B cell (primary cell): ENCODE measurements around the gene CUL9. TPM values are rescaled to one million over a fixed set of nuclear protein-coding genes. Genes with fewer than 3 reads are reported as not detected.

ENCODE experiments used
- ATAC-seq: fragments of 200-7000 bp; cut with Tn5 transposase; one replicate; pipeline ENCODE4 v1.10.0; 2021; ENCODE audit warnings: low read depth, mild to moderate bottlenecking, moderate number of reproducible peaks, moderate library complexity
- CTCF ChIA-PET: fragments of 350-600 bp; sonication (Branson Sonifier 250); formaldehyde crosslinking; loops from one replicate; lab custom pipeline; 2021; ENCODE audit warnings: antibody characterized with exemption, inconsistent platforms; lab: Charles Lee
- POLR2A ChIA-PET: fragments of 350-600 bp; sonication (Branson Sonifier 250); formaldehyde crosslinking; loops from one replicate; lab custom pipeline; 2021; ENCODE audit warnings: antibody characterized with exemption; lab: Charles Lee
- DNase-seq: peaks from one replicate; pipeline ENCODE4 v3.0.0; 2013
- H2AFZ ChIP-seq: 2 replicates; pipeline ENCODE4 v1.6.1; 2012; ENCODE audit warnings: mild to moderate bottlenecking, low read depth, low read length; ENCODE audit not compliant: insufficient read depth, poor library complexity, severe bottlenecking
- H3K27ac ChIP-seq, 2 donors: 1 replicate in 1 of 2; 2 replicates in 1 of 2; pipeline ENCODE4 v1.5.1; 2012 to 2013; ENCODE audit warnings: low read length in 2 of 2, mild to moderate bottlenecking in 2 of 2, moderate library complexity in 1 of 2
- H3K27me3 ChIP-seq, 4 experiments: fragments of 200-600 bp in 1 of 4; sonication (generic) in 1 of 4; replicated peaks in 1 of 4; 1 replicate in 2 of 4; 2 replicates in 2 of 4; pipeline versions ENCODE4 v1.6.1 to v1.7.0; 2013 to 2016; ENCODE audit warnings: low read length in 3 of 4, mild to moderate bottlenecking in 2 of 4, mixed read lengths in 1 of 4, moderate library complexity in 1 of 4; ENCODE audit not compliant: insufficient read depth in 4 of 4, control insufficient read depth in 3 of 4; ENCODE audit errors: control extremely low read depth in 1 of 4
- H3K36me3 ChIP-seq, 2 experiments: replicated peaks in 1 of 2; 1 replicate in 1 of 2; 2 replicates in 1 of 2; pipeline versions ENCODE4 v1.6.1 to v1.7.1; 2013; ENCODE audit warnings: low read length in 1 of 2; ENCODE audit not compliant: insufficient read depth in 2 of 2, control insufficient read depth in 1 of 2; ENCODE audit errors: control extremely low read depth in 1 of 2, extremely low read depth in 1 of 2
- H3K4me1 ChIP-seq, 2 donors: fragments of 200-600 bp in 1 of 2; sonication (generic) in 1 of 2; 1 replicate in 1 of 2; 2 replicates in 1 of 2; pipeline versions ENCODE4 v1.5.1 to v1.6.1; 2013 to 2017; ENCODE audit warnings: low read length in 2 of 2; ENCODE audit not compliant: control insufficient read depth in 2 of 2, insufficient read depth in 2 of 2
- H3K4me2 ChIP-seq: replicated peaks from 2 replicates; pipeline ENCODE3; 2012; ENCODE audit warnings: mild to moderate bottlenecking, low read depth, low read length; ENCODE audit not compliant: poor library complexity, severe bottlenecking
- H3K4me3 ChIP-seq, 5 experiments: fragments of 200-600 bp in 1 of 5; sonication (generic) in 1 of 5; 1 replicate in 3 of 5; 2 replicates in 2 of 5; pipeline versions ENCODE4 v1.5.1 to v1.7.0; 2011 to 2016; ENCODE audit warnings: low read length in 4 of 5, mild to moderate bottlenecking in 4 of 5, low read depth in 2 of 5, control low read depth in 1 of 5, moderate library complexity in 1 of 5; ENCODE audit not compliant: insufficient read depth in 1 of 5; ENCODE audit errors: control extremely low read depth in 1 of 5, extremely low read depth in 1 of 5
- H3K79me2 ChIP-seq: fragments of 200-600 bp; sonication (generic); one replicate; pipeline ENCODE4 v1.6.0; 2016; ENCODE audit warnings: low read length; ENCODE audit not compliant: control insufficient read depth, insufficient read depth
- H3K9ac ChIP-seq: fragments of 200-600 bp; sonication (generic); 2 replicates; pipeline ENCODE4 v1.6.1; 2017; ENCODE audit warnings: mild to moderate bottlenecking, low read length, moderate library complexity
- H3K9me3 ChIP-seq, 3 donors: one replicate each; pipeline versions ENCODE4 v1.6.1 to v1.7.1; 2013; ENCODE audit warnings: low read length in 2 of 3; ENCODE audit not compliant: control insufficient read depth in 2 of 3, insufficient read depth in 1 of 3; ENCODE audit errors: control extremely low read depth in 1 of 3
- H4K20me1 ChIP-seq: 2 replicates; pipeline ENCODE4 v1.6.0; 2012; ENCODE audit warnings: mild to moderate bottlenecking, low read length; ENCODE audit not compliant: insufficient read depth, control insufficient read depth, poor library complexity, severe bottlenecking
- H3K27ac Mint-ChIP-seq: one replicate; pipeline ENCODE4 v1.8.0; 2021; ENCODE audit warnings: mixed read lengths
- H3K27me3 Mint-ChIP-seq: one replicate; pipeline ENCODE4 v1.8.0; 2021; ENCODE audit warnings: mixed read lengths
- H3K4me1 Mint-ChIP-seq: one replicate; pipeline ENCODE4 v1.8.0; 2021; ENCODE audit warnings: mixed read lengths
- H3K4me3 Mint-ChIP-seq: one replicate; pipeline ENCODE4 v1.8.0; 2021; ENCODE audit warnings: mixed read lengths
- H3K9me3 Mint-ChIP-seq: one replicate; pipeline ENCODE4 v1.8.0; 2022; ENCODE audit warnings: mixed read lengths; ENCODE audit not compliant: insufficient read depth
- EZH2 ChIP-seq: IDR thresholded peaks from 2 replicates; pipeline ENCODE4 v1.6.1; 2012; ENCODE audit warnings: borderline replicate concordance, low read depth, mild to moderate bottlenecking, moderate library complexity, low read length; ENCODE audit not compliant: insufficient read depth, poor library complexity, severe bottlenecking
- WGBS: methylation state at CpG from one replicate; pipeline ENCODE4 v1.1.5; 2013; ENCODE audit warnings: missing lambda C conversion rate; ENCODE audit not compliant: insufficient coverage; 5-methylcytosine and 5-hydroxymethylcytosine counted together
- intact Hi-C: fragments of 100-400 bp; cut with micrococcal nuclease; formaldehyde crosslinking; loops from one replicate; pipeline ENCODE4 v1.10.0; 2022
- polyA plus RNA-seq: library from polyadenylated mRNA; depleted of rRNA; stranded (reverse); fragments of >200 nt; gene quantifications from 2 replicates; pipeline ENCODE4 v1.2.3, GENCODE V29; 2012
- total RNA-seq, 2 donors: library from RNA; stranded (reverse); fragments of 120-200 nt in 1 of 2; gene quantifications; 1 replicate in 1 of 2; 2 replicates in 1 of 2; pipeline versions ENCODE4 v1.2.3 to v1.2.4, GENCODE V29; 2013 to 2022
- TF ChIP-seq, protein P1 (sequence below): fragments of 200-600 bp; IDR thresholded peaks from one replicate; pipeline ENCODE4 v1.8.0; 2022; ENCODE audit warnings: antibody characterized with exemption, mild to moderate bottlenecking

The CUL9 gene
- total and polyA plus RNA-seq, 2 donors (not counting 1 experiment from before 2014, with no cell fraction given): 98.0 to 110 TPM

DNA sequence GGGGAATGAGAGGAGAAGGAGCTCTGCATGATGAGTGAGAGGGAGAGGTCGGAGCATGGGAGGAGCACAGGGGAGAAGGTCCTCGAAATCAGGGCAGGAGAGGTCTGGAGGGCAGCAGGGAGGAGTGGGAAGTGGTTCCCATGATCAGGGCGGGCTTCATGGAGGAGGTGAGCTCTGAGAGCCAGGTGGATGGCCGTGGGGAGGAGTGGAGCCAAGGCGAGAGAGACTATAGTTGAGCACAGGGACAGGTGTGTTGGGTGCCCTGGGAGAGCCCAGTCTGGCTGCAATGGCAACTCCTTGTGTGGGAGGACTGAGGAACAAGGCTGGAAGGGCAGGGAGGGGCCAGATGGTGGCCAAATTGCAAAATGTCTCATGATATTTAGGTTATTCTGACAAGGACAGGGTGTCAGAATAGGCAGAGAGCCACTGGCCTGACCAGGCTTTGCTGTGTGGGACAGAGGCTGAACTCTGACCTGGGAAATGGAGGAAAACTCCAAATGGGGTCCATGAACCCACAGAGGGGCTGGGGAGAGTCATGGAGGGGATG, 82.7 kb downstream of the CUL9 start:
- ATAC-seq (no peak), DNase-seq (no peak)
- H3K36me3 ChIP-seq: no peaks in the 10 kb centered on the region
- H3K9me3 Mint-ChIP-seq: no peaks in the 10 kb centered on the region
- no peaks in the 10 kb centered on the region for H3K79me2 ChIP-seq
- ChIA-PET CTCF (interaction anchor here (1.2 to 6.6 kb wide), 14 partner anchors 8 to 253 kb away, joined by 3 to 73 read pairs (median 6); partner anchors contain the start of genes CRIP3 and POLR1C), POLR2A (interaction anchor here (0.5 to 0.6 kb wide), 2 partner anchors 212 to 1144 kb away, joined by 4 read pairs; no protein-coding TSS in a partner anchor)
- intact Hi-C loops: loop anchor here (5.0 kb wide), 1 partner anchor 193 kb away; the partner anchor contains the start of gene DLK2
- H3K27me3 ChIP-seq: peaks cover 0 to 11% (median 5%) of the 10 kb centered on the region in 4 experiments
- H3K4me2 ChIP-seq: no peak overlapping the region
- no peak overlapping the region for H3K4me3 Mint-ChIP-seq
- peaks cover 8% of the 10 kb centered on the region for H3K27me3 Mint-ChIP-seq
- H3K4me1 ChIP-seq: peaks cover 5 to 9% of the 10 kb centered on the region in 2 donors
- no peak overlapping the region for H3K9ac ChIP-seq
- no peak overlapping the region for H3K27ac Mint-ChIP-seq
- WGBS: 91% methylated on average over 5 of the region's 5 CpGs
- peaks cover 0 to 3% (median 0%) of the 10 kb centered on the region in 3 donors for H3K9me3 ChIP-seq
- no peak overlapping the region for H3K4me3 ChIP-seq
- no peak overlapping the region for H3K27ac ChIP-seq
- no peaks in the 10 kb centered on the region for H4K20me1 ChIP-seq
- no peak overlapping the region for H2AFZ ChIP-seq
- TF ChIP-seq, protein P1, sequence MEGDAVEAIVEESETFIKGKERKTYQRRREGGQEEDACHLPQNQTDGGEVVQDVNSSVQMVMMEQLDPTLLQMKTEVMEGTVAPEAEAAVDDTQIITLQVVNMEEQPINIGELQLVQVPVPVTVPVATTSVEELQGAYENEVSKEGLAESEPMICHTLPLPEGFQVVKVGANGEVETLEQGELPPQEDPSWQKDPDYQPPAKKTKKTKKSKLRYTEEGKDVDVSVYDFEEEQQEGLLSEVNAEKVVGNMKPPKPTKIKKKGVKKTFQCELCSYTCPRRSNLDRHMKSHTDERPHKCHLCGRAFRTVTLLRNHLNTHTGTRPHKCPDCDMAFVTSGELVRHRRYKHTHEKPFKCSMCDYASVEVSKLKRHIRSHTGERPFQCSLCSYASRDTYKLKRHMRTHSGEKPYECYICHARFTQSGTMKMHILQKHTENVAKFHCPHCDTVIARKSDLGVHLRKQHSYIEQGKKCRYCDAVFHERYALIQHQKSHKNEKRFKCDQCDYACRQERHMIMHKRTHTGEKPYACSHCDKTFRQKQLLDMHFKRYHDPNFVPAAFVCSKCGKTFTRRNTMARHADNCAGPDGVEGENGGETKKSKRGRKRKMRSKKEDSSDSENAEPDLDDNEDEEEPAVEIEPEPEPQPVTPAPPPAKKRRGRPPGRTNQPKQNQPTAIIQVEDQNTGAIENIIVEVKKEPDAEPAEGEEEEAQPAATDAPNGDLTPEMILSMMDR: no peak
- TF ChIP-seq EZH2: no peak
- H3K4me1 Mint-ChIP-seq: peaks cover 14% of the 10 kb centered on the region

DNA sequence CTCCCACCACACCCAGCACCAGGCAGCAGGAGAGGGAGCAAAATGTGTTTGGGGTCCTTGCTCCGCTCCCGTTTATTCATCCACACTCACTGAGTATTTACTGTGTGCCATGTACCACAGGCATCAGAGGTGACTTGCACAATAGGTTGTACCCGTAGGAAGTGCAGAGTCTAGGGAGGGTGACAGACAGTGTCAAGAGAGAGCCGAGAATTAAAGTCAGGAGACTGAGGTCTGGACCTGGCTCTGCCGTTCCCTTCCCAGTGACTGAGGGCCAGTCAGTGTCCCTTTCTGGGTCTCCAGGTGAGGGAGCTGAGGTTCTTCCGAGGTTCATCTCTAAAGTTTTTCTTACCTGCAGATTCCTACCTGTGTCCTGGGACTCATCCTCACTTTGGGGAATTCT, 83.6 kb downstream of the CUL9 start:
- no peak overlapping the region for H3K4me3 Mint-ChIP-seq
- POLR2A ChIA-PET: no interaction called here
- H3K27ac Mint-ChIP-seq: no peak overlapping the region

More for the DNA sequence above, 83.6 kb downstream of the CUL9 start:
- Histone ChIP-seq H4K20me1 (no peaks in the 10 kb centered on the region), H2AFZ (no peak overlapping the region), H3K4me1 (peaks cover 14 to 18% of the 10 kb centered on the region in 2 donors), H3K4me2 (no peak overlapping the region), H3K27ac (no peak overlapping the region), H3K27me3 (peaks cover 0 to 11% (median 5%) of the 10 kb centered on the region in 4 experiments), H3K9me3 (peaks cover 0 to 3% (median 0%) of the 10 kb centered on the region in 3 donors), H3K79me2 (no peaks in the 10 kb centered on the region), H3K36me3 (no peaks in the 10 kb centered on the region), H3K9ac (no peak overlapping the region), H3K4me3 (no peak overlapping the region)
- TF ChIP-seq, protein P1: no peak
- TF ChIP-seq EZH2: no peak
- ATAC-seq: no peak
- intact Hi-C loops: loop anchor here (5.0 kb wide), 1 partner anchor 192 kb away; the partner anchor contains the start of gene DLK2
- DNase-seq: no peak
- H3K27me3 Mint-ChIP-seq: peaks cover 8% of the 10 kb centered on the region
- peaks cover 22% of the 10 kb centered on the region for H3K4me1 Mint-ChIP-seq
- WGBS: 96% methylated on average over 4 of the region's 6 CpGs
- CTCF ChIA-PET: interaction anchor here (0.6 to 6.6 kb wide), 10 partner anchors 43 to 241 kb away, joined by 3 to 73 read pairs (median 5); partner anchors contain the start of gene CRIP3
- H3K9me3 Mint-ChIP-seq: no peaks in the 10 kb centered on the region
